HEK293T (cell line): Measurements from ENCODE around the gene GRM3.

Experiments used
- CTCF ChIA-PET: fragments of 350-600 bp; formaldehyde crosslinking; extraction: SDS; loops from one replicate; lab custom pipeline; 2021; ENCODE audit warnings: antibody characterized with exemption, inconsistent platforms; lab: Yijun Ruan, JAX
- POLR2A ChIA-PET: fragments of 350-600 bp; formaldehyde crosslinking; extraction: SDS; loops from one replicate; lab custom pipeline; 2020; ENCODE audit warnings: antibody characterized with exemption, inconsistent platforms; lab: Yijun Ruan, JAX
- DNase-seq: peaks from one replicate; pipeline ENCODE4 v3.0.0; 2012; ENCODE audit warnings: mixed read lengths; ENCODE audit errors: extremely low spot score
- ARNT ChIP-seq: fragments of 450-650 bp; IDR thresholded peaks from 2 replicates; pipeline ENCODE4 v1.6.1; 2017; ENCODE audit warnings: mild to moderate bottlenecking
- BHLHE40 ChIP-seq: fragments of 450-650 bp; IDR thresholded peaks from 2 replicates; pipeline ENCODE4 v1.6.1; 2016; ENCODE audit warnings: mild to moderate bottlenecking, moderate library complexity, borderline replicate concordance
- CTBP1 ChIP-seq: fragments of 450-650 bp; IDR thresholded peaks from 2 replicates; pipeline ENCODE4 v1.6.1; 2016; ENCODE audit warnings: borderline replicate concordance
- ELF4 ChIP-seq: fragments of 450-650 bp; IDR thresholded peaks from 2 replicates; pipeline ENCODE4 v1.6.1; 2017; ENCODE audit warnings: antibody characterized with exemption
- FOXA1 ChIP-seq: fragments of 450-650 bp; IDR thresholded peaks from 2 replicates; pipeline ENCODE4 v1.6.1; 2016; ENCODE audit warnings: mild to moderate bottlenecking
- FOXK2 ChIP-seq: fragments of 450-650 bp; IDR thresholded peaks from 2 replicates; pipeline ENCODE4 v1.6.1; 2016; ENCODE audit warnings: mild to moderate bottlenecking
- FOXM1 ChIP-seq: fragments of 450-650 bp; IDR thresholded peaks from 2 replicates; pipeline ENCODE4 v1.6.1; 2017; ENCODE audit warnings: mild to moderate bottlenecking, borderline replicate concordance
- HDGF ChIP-seq: fragments of 450-650 bp; IDR thresholded peaks from 2 replicates; pipeline ENCODE4 v1.6.1; 2017; ENCODE audit warnings: antibody characterized with exemption, borderline replicate concordance
- L3MBTL2 ChIP-seq: fragments of 450-650 bp; conservative IDR thresholded peaks from 2 replicates; pipeline ENCODE4 v1.6.1; 2016; ENCODE audit warnings: mild to moderate bottlenecking
- LEF1 ChIP-seq: fragments of 450-650 bp; IDR thresholded peaks from 2 replicates; pipeline ENCODE4 v1.6.1; 2017; ENCODE audit warnings: mild to moderate bottlenecking, borderline replicate concordance
- NFRKB ChIP-seq: fragments of 450-650 bp; IDR thresholded peaks from 2 replicates; pipeline ENCODE4 v1.6.1; 2016; ENCODE audit warnings: mild to moderate bottlenecking, moderate library complexity
- PKNOX1 ChIP-seq: fragments of 450-650 bp; IDR thresholded peaks from 2 replicates; pipeline ENCODE4 v1.6.1; 2016
- SP1 ChIP-seq: fragments of 450-650 bp; IDR thresholded peaks from 2 replicates; pipeline ENCODE4 v1.6.1; 2017
- SUZ12 ChIP-seq: fragments of 450-650 bp; IDR thresholded peaks from 2 replicates; pipeline ENCODE4 v1.6.1; 2016; ENCODE audit warnings: mild to moderate bottlenecking
- TARDBP ChIP-seq: fragments of 450-650 bp; IDR thresholded peaks from 2 replicates; pipeline ENCODE4 v1.6.1; 2016
- ZNF384 ChIP-seq: fragments of 450-650 bp; IDR thresholded peaks from 2 replicates; pipeline ENCODE4 v1.6.1; 2016

Gene GRM3

GRCh38 chr7:86876146-86876545 is 232.4 kb downstream of the GRM3 start:
- POLR2A ChIA-PET, result no interaction called here
- CTCF ChIA-PET, result no interaction called here
- no peak for TF ChIP-seq TARDBP
- no peak for TF ChIP-seq ZNF384
- TF ChIP-seq HDGF, result no peak
- TF ChIP-seq FOXM1, result no peak
- no peak for TF ChIP-seq ARNT
- no peak for TF ChIP-seq FOXK2
- no peak for TF ChIP-seq SP1
- no peak for TF ChIP-seq L3MBTL2
- no peak for TF ChIP-seq NFRKB
- TF ChIP-seq FOXA1, result no peak
- TF ChIP-seq LEF1, result no peak
- DNase-seq, result no peak

DNA sequence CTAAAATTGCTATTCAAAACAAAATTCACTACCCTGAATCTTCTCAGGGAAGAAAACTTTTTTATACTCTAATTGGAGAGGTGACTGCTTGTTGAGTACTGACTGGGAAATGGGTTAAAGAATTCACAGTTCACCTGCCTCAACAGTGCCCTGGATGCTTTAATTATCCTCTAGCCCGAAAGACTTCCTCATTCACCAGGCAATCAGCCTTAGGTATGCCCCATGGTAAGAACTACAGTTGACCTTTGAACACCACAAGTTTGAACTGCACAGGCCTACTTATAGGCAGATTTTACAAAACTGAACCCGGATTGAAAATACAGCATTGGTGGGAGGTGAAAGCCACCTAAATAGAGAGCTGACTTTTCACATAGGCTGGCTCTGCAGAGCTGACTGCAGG is 240.4 kb downstream of the GRM3 start:
- CTCF ChIA-PET, result interaction anchor here (0.6 kb wide), 1 partner anchor 346 kb away, joined by 3 read pairs; no protein-coding TSS in a partner anchor

DNA sequence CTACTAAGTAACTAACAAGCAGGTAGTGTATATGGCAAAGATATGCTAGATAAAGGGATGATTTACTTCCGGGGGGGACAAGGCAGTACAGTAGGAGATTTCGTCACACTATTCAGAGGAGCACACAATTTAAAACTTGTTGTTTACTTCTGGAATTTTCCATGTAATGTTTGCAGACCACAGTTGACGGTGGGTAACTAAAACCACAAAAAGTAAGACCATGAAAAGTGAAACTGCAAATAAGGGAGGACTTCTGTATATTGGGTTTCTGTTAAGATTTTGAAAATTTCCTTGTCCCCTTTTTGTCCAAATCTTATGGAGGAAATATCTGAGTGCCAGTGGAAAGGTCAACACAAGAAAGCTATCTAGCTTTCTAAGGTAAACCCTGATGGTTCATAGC is 245.8 kb downstream of the GRM3 start:
- no peak for TF ChIP-seq TARDBP
- no peak for TF ChIP-seq CTBP1
- TF ChIP-seq FOXK2, result no peak
- TF ChIP-seq FOXA1, result no peak
- TF ChIP-seq LEF1, result no peak
- TF ChIP-seq ARNT, result no peak
- TF ChIP-seq HDGF, result no peak
- no peak for TF ChIP-seq SP1
- TF ChIP-seq PKNOX1, result no peak
- TF ChIP-seq FOXM1, result no peak
- TF ChIP-seq ELF4, result no peak
- no peak for TF ChIP-seq ZNF384
- no peak for TF ChIP-seq NFRKB
- CTCF ChIA-PET, result no interaction called here
- DNase-seq, result no peak

More for the DNA sequence above, 240.4 kb downstream of the GRM3 start:
- POLR2A ChIA-PET, result no interaction called here
- TF ChIP-seq ARNT (no peak), LEF1 (no peak), FOXK2 (no peak), BHLHE40 (no peak), SUZ12 (no peak), HDGF (no peak), TARDBP (no peak), FOXM1 (no peak), CTBP1 (no peak), NFRKB (no peak), ZNF384 (no peak), PKNOX1 (no peak), L3MBTL2 (no peak), FOXA1 (no peak), ELF4 (no peak), SP1 (no peak)
- DNase-seq, result no peak

DNA sequence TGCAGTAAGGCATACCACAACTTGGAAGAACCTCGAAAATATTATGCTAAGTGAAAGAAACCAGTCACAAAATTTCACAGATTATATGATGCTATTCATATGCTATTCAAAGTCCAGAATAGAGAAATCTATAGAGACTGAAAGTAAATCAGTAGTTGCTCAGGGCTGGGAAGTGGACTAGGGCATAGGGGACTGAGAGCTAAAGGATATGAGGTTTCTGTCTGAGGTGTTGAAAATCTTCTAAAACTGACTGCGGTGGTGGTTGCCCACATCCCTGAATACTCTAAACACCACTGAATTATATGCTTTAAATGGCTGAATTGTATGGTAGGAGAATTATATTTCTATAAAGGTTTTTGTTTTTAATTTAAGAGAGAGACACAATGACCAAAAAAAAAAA is 254.5 kb downstream of the GRM3 start:
- TF ChIP-seq FOXK2 (no peak), BHLHE40 (no peak), SP1 (no peak), HDGF (no peak), CTBP1 (no peak), LEF1 (no peak), ELF4 (no peak), ZNF384 (no peak), PKNOX1 (no peak), ARNT (no peak), SUZ12 (no peak), NFRKB (no peak), L3MBTL2 (no peak), FOXM1 (no peak)
- POLR2A ChIA-PET, result no interaction called here
- DNase-seq, result no peak
- CTCF ChIA-PET, result interaction anchor here (0.6 kb wide), 1 partner anchor 13 kb away, joined by 3 read pairs; no protein-coding TSS in a partner anchor

More for the DNA sequence above, 245.8 kb downstream of the GRM3 start:
- POLR2A ChIA-PET, result no interaction called here

DNA sequence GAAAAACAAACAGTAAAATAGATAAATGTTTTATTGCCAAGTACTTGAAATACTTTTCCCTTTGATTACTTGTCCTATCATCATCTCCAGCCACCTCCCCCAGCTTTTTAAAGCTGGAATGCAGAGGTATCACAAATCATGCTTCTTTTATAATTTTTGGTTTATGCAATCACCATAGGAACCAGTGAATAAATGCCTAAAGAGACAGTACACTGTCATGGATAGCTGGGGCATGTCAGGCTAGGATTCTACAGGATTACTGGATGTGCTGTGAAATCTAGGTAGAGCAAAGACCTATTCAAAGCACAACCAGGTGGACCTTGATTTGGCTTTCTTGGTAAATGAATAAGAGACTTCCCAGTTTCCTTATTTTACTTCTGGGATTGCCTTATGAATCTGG is 257.2 kb downstream of the GRM3 start:
- ChIA-PET CTCF (no interaction called here), POLR2A (no interaction called here)
- no peak for TF ChIP-seq CTBP1
- no peak for TF ChIP-seq PKNOX1
- no peak for TF ChIP-seq FOXK2
- TF ChIP-seq ELF4, result no peak
- TF ChIP-seq SP1, result no peak
- no peak for TF ChIP-seq LEF1
- no peak for TF ChIP-seq HDGF
- no peak for TF ChIP-seq BHLHE40
- no peak for TF ChIP-seq SUZ12
- no peak for TF ChIP-seq L3MBTL2
- TF ChIP-seq FOXM1, result no peak
- no peak for TF ChIP-seq ARNT
- no peak for TF ChIP-seq NFRKB
- no peak for TF ChIP-seq FOXA1
- TF ChIP-seq TARDBP, result no peak
- TF ChIP-seq ZNF384, result no peak
- no peak for DNase-seq
